ENCODE measurements around the gene PA2G4.
A peak's percentile ranks its signal among the peaks of the same experiment; 100 is the strongest.
"Not testable (repeated sequence)": the region's sequence is repeated elsewhere in the genome, so short reads cannot be mapped to it uniquely, and the experiment has no call there.

The PA2G4 gene

GRCh38 chr12:56104109-56104814, at the start of gene PA2G4:
Gene PA2G4 (plus strand): TSS chr12:56104559. CDS start chr12:56104738, 179 bp downstream.
- H3K27ac Mint-ChIP-seq: peak within 1 kb of the TSS; percentile 91
- no peaks in the 10 kb centered on the region for H3K9me3 Mint-ChIP-seq
- intact Hi-C loops (cut with micrococcal nuclease): loop anchor here (1.0 to 10.0 kb wide), 6 partner anchors 12 to 289 kb away; partner anchors contain the start of genes ESYT1, ORMDL2, RPL41 and RPS26
- H3K27me3 Mint-ChIP-seq: no peaks in the 10 kb centered on the region
- peak within 1 kb of the TSS; percentile 98 for H3K4me3 Mint-ChIP-seq
- peaks cover 47% of the 10 kb centered on the region for H3K36me3 Mint-ChIP-seq (ENCODE audit: low read depth)
- H3K4me1 Mint-ChIP-seq (ENCODE audit: low read depth): peaks cover 21% of the 10 kb centered on the region

GRCh38 chr12:56059964-56060363, 44.4 kb upstream of the PA2G4 start:
- H3K4me3 Mint-ChIP-seq; H3K27me3 Mint-ChIP-seq; H3K36me3 Mint-ChIP-seq (ENCODE audit: low read depth); H3K4me1 Mint-ChIP-seq (ENCODE audit: low read depth); H3K9me3 Mint-ChIP-seq; intact Hi-C loops (cut with micrococcal nuclease); H3K27ac Mint-ChIP-seq: not testable (repeated sequence)

- Mint-ChIP-seq H3K4me3 (no peak overlapping the region), H3K9me3 (no peaks in the 10 kb centered on the region), H3K27ac (no peak overlapping the region), H3K4me1 (ENCODE audit: low read depth) (no peaks in the 10 kb centered on the region), H3K27me3 (peaks cover 2% of the 10 kb centered on the region), H3K36me3 (ENCODE audit: low read depth) (no peaks in the 10 kb centered on the region)
- intact Hi-C loops (cut with micrococcal nuclease): no loop called here
Observed at GRCh38 chr12:56061982-56062381, 42.4 kb upstream of the PA2G4 start.

GRCh38 chr12:56062996-56063395, 41.4 kb upstream of the PA2G4 start:
- H3K27ac Mint-ChIP-seq: no peak overlapping the region
- H3K9me3 Mint-ChIP-seq: no peaks in the 10 kb centered on the region
- intact Hi-C loops (cut with micrococcal nuclease): no loop called here
- H3K4me3 Mint-ChIP-seq: no peak overlapping the region
- no peaks in the 10 kb centered on the region for H3K36me3 Mint-ChIP-seq (ENCODE audit: low read depth)
- no peaks in the 10 kb centered on the region for H3K4me1 Mint-ChIP-seq (ENCODE audit: low read depth)
- peaks cover 2% of the 10 kb centered on the region for H3K27me3 Mint-ChIP-seq

GRCh38 chr12:56071648-56072047, 32.7 kb upstream of the PA2G4 start:
- no peak overlapping the region for H3K27ac Mint-ChIP-seq

GRCh38 chr12:56074396-56074795, 30.0 kb upstream of the PA2G4 start:
- H3K27me3 Mint-ChIP-seq: peaks cover 9% of the 10 kb centered on the region
- no peaks in the 10 kb centered on the region for H3K9me3 Mint-ChIP-seq
- no peak overlapping the region for H3K4me3 Mint-ChIP-seq
- peaks cover 8% of the 10 kb centered on the region for H3K4me1 Mint-ChIP-seq (ENCODE audit: low read depth)
- H3K27ac Mint-ChIP-seq: no peak overlapping the region
- intact Hi-C loops (cut with micrococcal nuclease): no loop called here
- H3K36me3 Mint-ChIP-seq (ENCODE audit: low read depth): no peaks in the 10 kb centered on the region

More at GRCh38 chr12:56071648-56072047, 32.7 kb upstream of the PA2G4 start:
- intact Hi-C loops (cut with micrococcal nuclease): no loop called here
- Mint-ChIP-seq H3K36me3 (ENCODE audit: low read depth) (no peaks in the 10 kb centered on the region), H3K4me3 (no peak overlapping the region), H3K9me3 (no peaks in the 10 kb centered on the region), H3K4me1 (ENCODE audit: low read depth) (no peaks in the 10 kb centered on the region), H3K27me3 (no peaks in the 10 kb centered on the region)

- Mint-ChIP-seq H3K4me1 (ENCODE audit: low read depth) (peaks cover 27% of the 10 kb centered on the region), H3K27me3 (peaks cover 42% of the 10 kb centered on the region)
- H3K9me3 Mint-ChIP-seq; H3K4me3 Mint-ChIP-seq; intact Hi-C loops (cut with micrococcal nuclease); H3K27ac Mint-ChIP-seq; H3K36me3 Mint-ChIP-seq (ENCODE audit: low read depth): not testable (repeated sequence)
Observed at GRCh38 chr12:56077966-56078365, 26.4 kb upstream of the PA2G4 start.

GRCh38 chr12:56078427-56078826, 25.9 kb upstream of the PA2G4 start:
- H3K4me3 Mint-ChIP-seq: no peak overlapping the region
- no peaks in the 10 kb centered on the region for H3K36me3 Mint-ChIP-seq (ENCODE audit: low read depth)
- H3K27me3 Mint-ChIP-seq: peaks cover 44% of the 10 kb centered on the region
- intact Hi-C loops (cut with micrococcal nuclease): no loop called here
- no peaks in the 10 kb centered on the region for H3K9me3 Mint-ChIP-seq
- no peak overlapping the region for H3K27ac Mint-ChIP-seq
- H3K4me1 Mint-ChIP-seq (ENCODE audit: low read depth): peaks cover 29% of the 10 kb centered on the region

- Mint-ChIP-seq H3K4me1 (ENCODE audit: low read depth) (peaks cover 34% of the 10 kb centered on the region), H3K27me3 (peaks cover 51% of the 10 kb centered on the region), H3K9me3 (no peaks in the 10 kb centered on the region), H3K4me3 (peak overlapping the region; percentile 74), H3K36me3 (ENCODE audit: low read depth) (no peaks in the 10 kb centered on the region), H3K27ac (peak overlapping the region; percentile 66)
- intact Hi-C loops (cut with micrococcal nuclease): loop anchor here (1.0 kb wide), 1 partner anchor 25 kb away; the partner anchor contains the start of gene PA2G4
Observed at GRCh38 chr12:56078931-56079722, 25.2 kb upstream of the PA2G4 start.

GRCh38 chr12:56079723-56080555, 24.4 kb upstream of the PA2G4 start, which contains the start of gene ERBB3:
Gene ERBB3 (plus strand): TSS chr12:56080165. CDS start chr12:56080301, 136 bp downstream.
- intact Hi-C loops (cut with micrococcal nuclease): loop anchor here (1.0 kb wide), 1 partner anchor 24 kb away; the partner anchor contains the start of gene PA2G4
- H3K9me3 Mint-ChIP-seq: no peaks in the 10 kb centered on the region
- peaks cover 34% of the 10 kb centered on the region for H3K4me1 Mint-ChIP-seq (ENCODE audit: low read depth)
- H3K27ac Mint-ChIP-seq: peak within 1 kb of the TSS; percentile 66
- H3K36me3 Mint-ChIP-seq (ENCODE audit: low read depth): no peaks in the 10 kb centered on the region
- H3K27me3 Mint-ChIP-seq: peaks cover 59% of the 10 kb centered on the region
- peak within 1 kb of the TSS; percentile 74 for H3K4me3 Mint-ChIP-seq

GRCh38 chr12:56080556-56081138, 23.7 kb upstream of the PA2G4 start:
- H3K4me3 Mint-ChIP-seq: no peak overlapping the region
- H3K4me1 Mint-ChIP-seq (ENCODE audit: low read depth): peaks cover 34% of the 10 kb centered on the region
- intact Hi-C loops (cut with micrococcal nuclease): no loop called here
- no peak overlapping the region for H3K27ac Mint-ChIP-seq
- H3K27me3 Mint-ChIP-seq: peaks cover 61% of the 10 kb centered on the region
- no peaks in the 10 kb centered on the region for H3K9me3 Mint-ChIP-seq
- H3K36me3 Mint-ChIP-seq (ENCODE audit: low read depth): no peaks in the 10 kb centered on the region

GRCh38 chr12:56081393-56082347, 22.7 kb upstream of the PA2G4 start:
- Mint-ChIP-seq H3K4me1 (ENCODE audit: low read depth) (peaks cover 40% of the 10 kb centered on the region), H3K36me3 (ENCODE audit: low read depth) (no peaks in the 10 kb centered on the region), H3K27me3 (peaks cover 61% of the 10 kb centered on the region), H3K4me3 (no peak overlapping the region), H3K27ac (no peak overlapping the region), H3K9me3 (no peaks in the 10 kb centered on the region)
- intact Hi-C loops (cut with micrococcal nuclease): no loop called here
